ENCODE results near the gene NT5DC2.

Gene NT5DC2

DNA sequence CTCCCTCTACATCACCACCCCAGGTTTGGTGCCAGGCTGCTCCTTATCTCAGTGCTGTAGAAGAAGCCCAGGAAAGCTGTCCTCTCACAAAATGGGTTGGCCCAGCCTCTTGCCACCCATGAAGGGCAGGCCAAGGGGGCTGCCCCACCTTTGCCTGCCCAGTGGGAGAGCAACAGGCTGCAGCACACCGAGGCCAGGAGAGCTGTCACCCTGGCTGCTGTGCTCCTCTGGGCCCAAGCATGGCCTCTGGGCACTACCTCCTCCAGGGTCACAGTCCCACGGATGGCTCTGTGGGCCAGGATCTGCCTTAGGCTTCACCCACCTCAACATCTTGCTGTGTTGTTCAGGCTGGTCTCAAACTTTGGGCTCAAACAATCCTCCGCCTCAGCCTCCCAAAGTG lies 44.9 kb downstream of the NT5DC2 start:
- no peak for DNase-seq (ENCODE audit: low read depth, low spot score)

DNA sequence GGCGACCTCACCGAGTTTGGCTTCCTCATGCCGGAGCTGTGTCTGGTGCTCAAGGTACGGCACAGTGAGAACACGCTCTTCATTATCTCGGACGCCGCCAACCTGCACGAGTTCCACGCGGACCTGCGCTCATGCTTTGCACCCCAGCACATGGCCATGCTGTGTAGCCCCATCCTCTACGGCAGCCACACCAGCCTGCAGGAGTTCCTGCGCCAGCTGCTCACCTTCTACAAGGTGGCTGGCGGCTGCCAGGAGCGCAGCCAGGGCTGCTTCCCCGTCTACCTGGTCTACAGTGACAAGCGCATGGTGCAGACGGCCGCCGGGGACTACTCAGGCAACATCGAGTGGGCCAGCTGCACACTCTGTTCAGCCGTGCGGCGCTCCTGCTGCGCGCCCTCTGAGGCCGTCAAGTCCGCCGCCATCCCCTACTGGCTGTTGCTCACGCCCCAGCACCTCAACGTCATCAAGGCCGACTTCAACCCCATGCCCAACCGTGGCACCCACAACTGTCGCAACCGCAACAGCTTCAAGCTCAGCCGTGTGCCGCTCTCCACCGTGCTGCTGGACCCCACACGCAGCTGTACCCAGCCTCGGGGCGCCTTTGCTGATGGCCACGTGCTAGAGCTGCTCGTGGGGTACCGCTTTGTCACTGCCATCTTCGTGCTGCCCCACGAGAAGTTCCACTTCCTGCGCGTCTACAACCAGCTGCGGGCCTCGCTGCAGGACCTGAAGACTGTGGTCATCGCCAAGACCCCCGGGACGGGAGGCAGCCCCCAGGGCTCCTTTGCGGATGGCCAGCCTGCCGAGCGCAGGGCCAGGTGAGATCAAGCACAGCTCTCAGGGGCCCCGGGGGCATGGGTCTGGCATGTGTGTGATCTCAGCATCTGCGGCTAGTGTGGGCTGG lies 45.6 kb downstream of the NT5DC2 start:
- no peak for DNase-seq (ENCODE audit: low read depth, low spot score)

DNA sequence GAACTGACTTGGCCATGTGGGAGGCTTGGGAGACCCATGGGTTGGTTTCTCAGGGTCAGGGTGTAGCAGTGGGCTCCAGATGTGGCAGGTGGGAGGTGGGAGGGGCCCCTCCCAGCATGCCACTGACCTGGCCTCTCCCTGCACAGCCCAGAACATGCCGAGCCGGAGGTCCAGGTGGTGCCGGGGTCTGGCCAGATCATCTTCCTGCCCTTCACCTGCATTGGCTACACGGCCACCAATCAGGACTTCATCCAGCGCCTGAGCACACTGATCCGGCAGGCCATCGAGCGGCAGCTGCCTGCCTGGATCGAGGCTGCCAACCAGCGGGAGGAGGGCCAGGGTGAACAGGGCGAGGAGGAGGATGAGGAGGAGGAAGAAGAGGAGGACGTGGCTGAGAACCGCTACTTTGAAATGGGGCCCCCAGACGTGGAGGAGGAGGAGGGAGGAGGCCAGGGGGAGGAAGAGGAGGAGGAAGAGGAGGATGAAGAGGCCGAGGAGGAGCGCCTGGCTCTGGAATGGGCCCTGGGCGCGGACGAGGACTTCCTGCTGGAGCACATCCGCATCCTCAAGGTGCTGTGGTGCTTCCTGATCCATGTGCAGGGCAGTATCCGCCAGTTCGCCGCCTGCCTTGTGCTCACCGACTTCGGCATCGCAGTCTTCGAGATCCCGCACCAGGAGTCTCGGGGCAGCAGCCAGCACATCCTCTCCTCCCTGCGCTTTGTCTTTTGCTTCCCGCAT lies 46.4 kb downstream of the NT5DC2 start:
- DNase-seq (ENCODE audit: low read depth, low spot score) = no peak

DNA sequence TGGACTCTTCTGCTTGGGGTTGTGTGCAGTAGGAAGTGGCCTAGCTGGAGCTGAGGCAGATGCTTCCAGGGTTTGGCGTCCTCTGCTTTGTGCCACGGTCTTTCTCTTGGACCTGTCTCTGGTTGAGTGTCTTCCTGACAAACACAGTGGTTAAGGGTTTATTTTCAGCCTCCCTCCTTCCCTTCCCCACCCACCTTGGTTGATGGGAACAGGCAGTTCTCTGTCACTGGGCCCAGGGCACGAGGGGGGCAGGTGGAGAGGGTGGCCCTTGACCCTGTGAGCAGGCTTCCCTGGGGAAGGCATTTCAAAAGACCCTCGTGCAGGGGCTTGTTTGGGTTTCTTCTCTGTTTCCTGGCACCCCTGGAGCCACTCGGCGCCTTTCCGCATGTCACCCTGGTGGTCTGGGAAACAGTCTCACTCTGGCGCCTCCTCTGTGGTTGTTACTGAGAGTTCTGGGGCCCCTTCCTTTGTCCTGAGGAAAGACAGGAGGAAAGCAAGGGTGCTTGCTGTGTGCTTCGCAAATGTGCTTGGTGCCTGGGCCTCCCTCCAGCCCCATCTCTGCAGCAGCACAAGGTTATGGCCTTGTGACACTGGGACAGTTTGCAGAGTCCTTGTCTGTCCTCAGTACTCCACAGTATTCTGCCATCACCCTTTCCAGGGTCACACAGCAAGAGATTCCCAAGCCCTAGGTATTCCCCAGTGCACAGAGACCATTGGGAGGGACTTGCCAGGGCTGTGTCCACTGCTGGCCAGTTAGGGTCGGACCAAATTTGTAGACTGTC lies 48.8 kb downstream of the NT5DC2 start:
- no peak for DNase-seq (ENCODE audit: low read depth, low spot score)

DNA sequence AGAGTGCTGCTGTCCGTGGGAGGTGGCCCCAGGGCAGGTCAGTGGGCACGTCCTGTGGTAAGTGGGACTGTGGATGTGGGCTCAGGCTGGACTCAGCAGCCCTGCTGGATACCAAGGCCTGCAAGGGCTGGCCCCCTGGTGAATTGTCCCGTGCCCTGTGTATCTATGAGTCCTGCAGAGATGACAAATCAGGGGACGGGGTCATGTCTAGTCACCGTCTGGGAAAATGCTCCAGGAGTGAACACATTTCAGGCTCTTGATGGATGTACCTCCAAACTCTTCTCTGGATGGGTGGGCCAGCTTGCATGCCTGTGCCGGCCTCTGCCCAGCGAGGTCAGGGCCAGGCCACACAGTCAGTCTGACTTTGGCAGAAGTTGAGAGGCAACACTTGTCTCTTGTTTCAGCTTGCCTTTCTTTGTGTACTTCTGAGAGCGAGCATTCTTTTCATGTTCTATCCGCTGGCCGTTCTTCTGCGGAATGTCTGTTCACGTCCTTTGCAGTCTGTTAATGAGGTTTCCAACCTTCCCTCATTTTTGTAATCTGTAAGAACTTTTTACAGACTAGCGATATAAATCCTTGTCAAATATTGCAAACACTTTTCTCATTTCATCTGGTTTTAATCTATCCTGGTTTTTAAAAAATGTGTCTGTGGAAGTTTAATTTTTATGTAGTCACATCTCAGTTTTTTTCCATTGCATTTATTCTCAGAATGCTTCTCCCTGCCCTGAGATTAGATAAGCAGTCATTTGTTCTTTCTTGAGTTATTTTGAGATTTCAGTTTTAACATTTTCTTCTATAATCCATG lies 49.9 kb downstream of the NT5DC2 start:
- no peak for DNase-seq (ENCODE audit: low read depth, low spot score)

DNA sequence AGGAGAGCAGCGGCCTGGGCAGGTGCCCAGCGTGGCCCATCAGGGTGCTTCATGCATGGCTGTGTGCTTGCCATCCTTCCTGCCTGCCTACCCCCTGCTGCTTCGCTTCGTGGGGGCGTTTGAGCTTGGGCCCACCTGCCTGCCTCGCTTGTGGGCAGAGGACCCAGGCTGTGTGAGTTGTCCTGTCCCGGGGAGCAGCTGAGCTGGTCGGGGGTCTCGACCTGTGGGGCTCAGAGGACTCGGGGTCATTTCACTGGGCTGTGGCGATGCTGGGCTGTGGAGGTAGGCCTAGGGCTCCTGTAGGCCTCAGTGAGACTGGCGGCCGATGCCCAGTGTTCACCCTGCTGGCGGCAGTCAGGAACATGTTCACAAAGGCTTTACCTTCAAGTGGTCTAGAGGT lies 50.6 kb downstream of the NT5DC2 start:
- no peak for DNase-seq (ENCODE audit: low read depth, low spot score)

DNA sequence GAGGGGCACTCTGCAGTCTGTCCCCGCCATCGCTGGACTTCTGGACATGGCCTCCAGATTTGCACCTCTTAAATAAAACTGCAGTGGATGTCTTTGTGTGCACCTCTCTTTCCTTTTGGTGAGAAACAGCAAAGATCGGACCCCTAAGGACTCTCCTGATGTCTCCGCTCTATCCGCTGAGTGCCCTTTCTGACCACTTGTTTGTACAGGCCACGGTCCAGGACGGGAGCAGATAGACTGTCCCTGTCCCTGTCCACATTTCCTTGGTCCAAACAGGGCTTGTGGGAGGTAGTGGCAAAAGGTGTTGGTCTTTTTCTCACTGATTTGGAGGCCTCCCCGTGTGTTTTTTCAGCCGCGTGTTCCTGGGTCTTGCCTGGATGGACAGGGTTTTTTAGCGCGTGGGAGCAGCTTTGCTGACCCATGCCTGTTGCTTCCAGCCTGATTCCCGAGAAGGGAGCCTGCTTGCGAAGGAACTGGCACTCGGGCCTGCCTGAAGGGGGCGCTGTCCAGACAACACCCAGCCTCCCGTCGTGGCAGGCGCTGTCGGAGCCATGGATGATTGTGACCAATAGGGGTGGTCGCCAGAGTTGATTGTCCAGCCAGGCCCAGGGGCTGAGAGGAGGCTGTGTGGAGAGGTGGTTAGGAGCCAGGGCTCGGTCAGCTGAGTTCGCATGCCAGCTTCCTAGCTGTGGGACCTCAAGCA lies 51.7 kb downstream of the NT5DC2 start:
- no peak for DNase-seq (ENCODE audit: low read depth, low spot score)

DNA sequence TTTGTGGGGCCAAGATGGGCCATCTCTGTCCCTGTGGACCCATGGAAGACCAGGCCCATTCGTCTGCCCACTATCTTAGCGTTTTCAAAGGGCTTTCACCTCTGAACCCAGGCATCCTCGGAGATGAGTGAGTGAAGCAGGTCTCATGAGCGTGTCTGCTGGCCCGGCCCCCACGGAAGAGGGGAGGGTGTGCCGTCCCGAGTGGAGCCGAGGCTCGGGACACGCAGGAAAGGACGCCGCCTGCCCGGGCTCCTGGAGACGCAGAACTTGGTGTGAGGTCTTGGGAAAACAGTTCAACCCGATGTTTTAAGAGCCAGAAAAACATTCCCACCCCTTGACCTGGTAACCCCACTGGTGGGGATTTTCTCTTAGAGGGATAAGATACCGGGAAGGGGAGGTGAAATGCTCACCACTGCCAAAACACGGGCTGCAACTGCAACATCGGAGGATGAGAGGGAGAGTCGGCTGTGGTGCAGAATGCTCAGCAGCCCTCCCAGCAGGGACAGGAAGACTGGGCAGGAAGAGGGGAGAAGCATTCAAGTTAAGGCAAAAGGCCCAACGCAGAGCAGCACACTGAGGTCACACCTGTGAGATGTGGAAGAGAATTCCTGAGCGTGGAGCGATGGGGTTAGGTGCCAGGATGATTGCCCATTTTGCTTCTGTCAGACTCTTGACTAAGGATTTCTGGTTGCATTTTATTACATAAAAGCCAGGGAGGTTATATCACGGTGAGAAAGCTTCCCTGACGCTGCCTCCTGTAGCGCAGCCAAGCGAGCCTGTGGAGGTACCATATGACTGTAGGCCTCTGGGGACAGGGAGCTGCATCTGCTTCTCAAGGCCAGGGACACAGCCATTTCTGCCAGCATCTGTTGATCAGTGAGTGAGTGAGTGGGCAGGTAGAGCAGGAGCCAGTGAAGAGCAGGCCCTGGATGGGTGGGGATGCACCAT lies 52.6 kb downstream of the NT5DC2 start:
- DNase-seq (ENCODE audit: low read depth, low spot score) = no peak

DNA sequence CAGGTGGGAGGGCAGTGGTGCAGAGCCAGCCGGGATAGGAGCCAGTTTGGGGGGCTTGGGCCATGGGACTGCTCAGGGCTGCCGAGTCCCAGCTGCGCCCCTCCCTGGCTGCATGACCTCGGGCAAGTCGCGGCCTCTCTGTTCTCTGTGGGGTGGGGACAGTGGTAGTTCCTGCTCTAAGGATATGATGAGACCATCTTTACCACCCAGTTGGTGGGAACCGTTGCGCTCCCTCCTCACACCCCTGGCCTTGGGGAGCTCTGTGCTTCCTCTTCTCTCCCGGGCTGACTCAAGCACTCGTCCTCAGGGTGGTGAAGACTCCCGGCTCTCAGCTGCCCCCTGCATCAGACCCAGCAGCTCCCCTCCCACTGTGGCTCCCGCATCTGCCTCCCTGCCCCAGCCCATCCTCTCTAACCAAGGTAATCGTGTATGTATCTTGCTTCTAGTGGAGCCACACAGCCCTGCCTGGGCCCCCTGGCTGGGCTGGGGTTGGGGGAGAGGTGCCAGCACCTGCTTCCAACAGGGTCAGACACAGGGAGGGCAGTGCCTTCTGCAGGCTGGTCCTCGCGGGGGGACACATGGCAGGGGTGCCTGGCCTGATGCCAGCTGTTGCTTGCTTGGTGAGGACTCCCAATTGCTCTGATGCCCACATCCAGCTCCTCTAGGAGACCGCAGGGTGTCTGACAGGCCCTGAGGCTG lies 53.6 kb downstream of the NT5DC2 start:
- no peak for DNase-seq (ENCODE audit: low read depth, low spot score)

DNA sequence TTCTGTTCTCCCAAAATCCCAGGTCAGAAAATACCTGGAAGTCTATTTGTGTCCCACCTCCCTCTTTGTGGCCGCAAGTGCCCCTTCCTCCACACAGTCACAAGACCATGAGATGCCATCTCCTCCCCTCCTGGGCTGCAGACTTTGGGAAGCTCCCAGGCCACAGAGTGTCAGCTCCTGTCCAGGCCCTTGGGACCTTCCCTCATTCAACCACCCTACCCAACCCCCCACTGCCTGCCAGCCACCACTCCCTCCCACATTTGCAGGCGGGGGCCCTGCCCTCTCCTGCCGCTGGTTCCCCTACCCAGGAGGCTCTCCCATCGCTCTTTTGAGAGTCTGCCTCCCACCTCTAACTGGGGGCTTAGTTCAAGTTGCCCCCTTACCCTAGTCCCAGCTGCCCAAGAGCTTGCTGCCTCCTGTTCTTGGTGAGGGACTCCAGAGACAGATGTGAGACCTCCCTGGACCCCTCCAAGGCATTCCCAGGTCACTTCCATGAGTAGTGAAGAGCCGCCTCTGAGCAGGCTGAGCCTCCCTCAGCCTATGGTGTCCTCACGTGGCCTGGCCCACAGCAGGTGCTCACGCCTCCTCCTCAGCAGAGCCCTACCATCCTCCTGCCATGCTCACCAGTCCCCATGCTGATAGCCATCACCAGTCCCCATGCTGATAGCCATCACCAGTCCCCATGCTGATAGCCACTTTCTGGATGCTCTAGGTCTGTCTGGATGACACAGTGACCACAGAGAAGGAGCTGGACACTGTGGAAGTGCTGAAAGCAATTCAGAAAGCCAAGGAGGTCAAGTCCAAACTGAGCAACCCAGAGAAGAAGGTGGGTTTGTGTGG lies 54.4 kb downstream of the NT5DC2 start:
- no peak for DNase-seq (ENCODE audit: low read depth, low spot score)

DNA sequence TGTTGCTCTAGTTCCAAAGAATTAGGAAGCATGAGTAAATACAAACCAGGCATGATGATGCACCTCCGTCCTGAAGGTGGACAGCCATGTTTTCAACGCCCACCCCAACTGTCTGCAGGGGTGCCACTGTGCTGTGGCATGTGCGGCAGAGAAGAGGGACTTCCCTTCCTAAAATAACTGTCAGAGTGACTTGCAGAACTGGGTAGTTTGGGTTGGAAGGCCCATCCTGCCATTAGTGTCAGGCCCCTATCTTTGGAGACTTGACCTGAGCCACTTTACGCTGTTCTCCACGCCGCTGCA lies 55.9 kb downstream of the NT5DC2 start:
- no peak for DNase-seq (ENCODE audit: low read depth, low spot score)

DNA sequence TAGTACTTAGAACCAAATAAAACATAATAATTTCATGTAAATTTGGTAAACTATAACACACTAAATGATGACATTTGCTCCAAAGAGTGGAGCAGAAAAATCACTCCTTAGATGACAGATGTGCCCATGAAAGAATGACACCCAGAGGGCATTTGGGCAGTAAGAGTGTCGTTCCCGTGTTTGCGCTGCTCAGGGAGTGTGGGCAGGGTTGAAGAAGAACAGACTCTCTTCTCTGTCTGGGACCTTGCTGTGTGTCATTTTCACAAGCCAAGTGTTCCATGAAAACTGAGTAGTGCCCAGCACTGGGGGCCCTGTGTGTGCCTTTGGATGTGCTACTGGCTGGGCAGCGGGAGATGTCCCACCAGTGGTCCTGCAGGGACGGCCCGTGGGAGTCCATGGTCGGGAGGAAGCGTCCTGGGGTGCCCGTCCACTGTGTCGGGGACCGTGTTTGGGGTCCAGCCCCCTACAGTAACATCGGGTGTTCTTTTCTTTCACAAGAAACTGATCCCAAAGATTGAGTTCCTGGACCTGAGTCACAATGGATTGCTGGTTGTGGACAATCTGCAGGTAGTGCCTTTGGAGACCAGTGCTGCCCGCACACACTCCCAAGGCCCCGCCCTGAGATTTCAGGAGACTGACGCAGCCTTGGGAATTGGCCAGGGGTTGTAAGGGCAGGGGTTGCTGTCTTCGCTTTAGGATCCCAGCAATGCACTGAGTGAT lies 56.4 kb downstream of the NT5DC2 start:
- DNase-seq (ENCODE audit: low read depth, low spot score) = no peak
